Measurements from ENCODE around the gene APOOL. TPM values are rescaled to one million over a fixed set of nuclear protein-coding genes. Genes with fewer than 3 reads are reported as not detected.
"Not testable (repeated sequence)": the region's sequence is repeated elsewhere in the genome, so short reads cannot be mapped to it uniquely, and the experiment has no call there.

The APOOL gene
- total RNA-seq = 10 to 100 TPM; 23.5 to 27.7 (median 24.0) TPM
- long read RNA-seq, donor 1 = 0 reads
- long read RNA-seq, donor 2, transcript APOOL-201 (9 exons, 1,279 nt) = major isoform, 5 of 15 reads
- long read RNA-seq, donor 2, partial matches to known transcripts = 6 of 15 reads
- long read RNA-seq, donor 2, other reads (novel, unspliced or antisense) = 4 of 15 reads

- intact Hi-C loops (cut with DNase I, micrococcal nuclease) = no loop called here
- DNase-seq (peak; percentile 88 to 92 (median 89)), ATAC-seq (peak; percentile 99)
- peak within 1 kb of the TSS; percentile 17 for H3K4me3 ChIP-seq
- no peaks in the 10 kb centered on the region for H3K4me1 ChIP-seq (ENCODE audit: low read depth)
- no peaks in the 10 kb centered on the region for H3K36me3 ChIP-seq (ENCODE audit: low read depth)
- TF ChIP-seq CTCF (IDR thresholded peaks at IDR 0.05) = no peak
- H3K9me3 ChIP-seq = no peaks in the 10 kb centered on the region
Measured at GRCh38 chrX:85003655-85004244, at the start of gene APOOL. Gene APOOL (plus strand): TSS chrX:85003877. CDS start chrX:85003913, 36 bp downstream.

- TF ChIP-seq CTCF (IDR thresholded peaks at IDR 0.05) = no peak
- Histone ChIP-seq H3K36me3 (ENCODE audit: low read depth) (no peaks in the 10 kb centered on the region), H3K4me3 (no peak overlapping the region), H3K9me3 (no peaks in the 10 kb centered on the region), H3K4me1 (ENCODE audit: low read depth) (no peaks in the 10 kb centered on the region)
- no peak for DNase-seq
- intact Hi-C loops (cut with DNase I, micrococcal nuclease) = no loop called here
- no peak for ATAC-seq
Measured at GRCh38 chrX:84956304-84956703, 47.4 kb upstream of the APOOL start.

GRCh38 chrX:84974803-84975202, 28.9 kb upstream of the APOOL start:
- DNase-seq (no peak), ATAC-seq (no peak)
- no peak for TF ChIP-seq CTCF (IDR thresholded peaks at IDR 0.05)
- no peaks in the 10 kb centered on the region for H3K9me3 ChIP-seq
- no peaks in the 10 kb centered on the region for H3K4me1 ChIP-seq (ENCODE audit: low read depth)
- H3K4me3 ChIP-seq = no peak overlapping the region
- intact Hi-C loops (cut with DNase I, micrococcal nuclease) = no loop called here
- no peaks in the 10 kb centered on the region for H3K36me3 ChIP-seq (ENCODE audit: low read depth)

GRCh38 chrX:84991739-84992138, 11.9 kb upstream of the APOOL start:
- H3K4me1 ChIP-seq (ENCODE audit: low read depth); ATAC-seq; intact Hi-C loops (cut with DNase I, micrococcal nuclease); H3K4me3 ChIP-seq; H3K9me3 ChIP-seq; DNase-seq; H3K36me3 ChIP-seq (ENCODE audit: low read depth): not testable (repeated sequence)

GRCh38 chrX:84993150-84993549, 10.5 kb upstream of the APOOL start:
- H3K4me1 ChIP-seq (ENCODE audit: low read depth) = no peaks in the 10 kb centered on the region
- DNase-seq (no peak), ATAC-seq (no peak)
- intact Hi-C loops (cut with DNase I, micrococcal nuclease) = no loop called here
- H3K4me3 ChIP-seq = no peak overlapping the region
- no peak for TF ChIP-seq CTCF (IDR thresholded peaks at IDR 0.05)
- no peaks in the 10 kb centered on the region for H3K9me3 ChIP-seq
- H3K36me3 ChIP-seq (ENCODE audit: low read depth) = no peaks in the 10 kb centered on the region

GRCh38 chrX:85001344-85001743, 2.3 kb upstream of the APOOL start:
- DNase-seq (no peak), ATAC-seq (no peak)
- no peak for TF ChIP-seq CTCF (IDR thresholded peaks at IDR 0.05)

More at GRCh38 chrX:85001344-85001743, 2.3 kb upstream of the APOOL start:
- Histone ChIP-seq H3K4me1 (ENCODE audit: low read depth) (no peaks in the 10 kb centered on the region), H3K4me3 (no peak overlapping the region), H3K9me3 (no peaks in the 10 kb centered on the region), H3K36me3 (ENCODE audit: low read depth) (no peaks in the 10 kb centered on the region)
- intact Hi-C loops (cut with DNase I, micrococcal nuclease) = no loop called here

Data from mucosa of descending colon (tissue), 3 donors.